Lower leg skin (tissue), 3 donors: ENCODE measurements around the gene CNTNAP3.
"Not testable (repeated sequence)": the region's sequence is repeated elsewhere in the genome, so short reads cannot be mapped to it uniquely, and the experiment has no call there.

Experiments used
- POLR2A ChIP-seq, 2 donors: fragments of 450-650 bp; IDR thresholded peaks; one replicate each; pipeline ENCODE4 v1.6.1; 2016 to 2017; ENCODE audit warnings: antibody characterized with exemption in 2 of 2, mild to moderate bottlenecking in 1 of 2, moderate library complexity in 1 of 2
- TF ChIP-seq, protein P1 (sequence below), 3 donors: fragments of 450-650 bp; IDR thresholded peaks; one replicate each; pipeline ENCODE4 v1.5.1; 2016; ENCODE audit warnings: antibody characterized with exemption in 3 of 3, mild to moderate bottlenecking in 3 of 3, moderate library complexity in 2 of 3

DNA sequence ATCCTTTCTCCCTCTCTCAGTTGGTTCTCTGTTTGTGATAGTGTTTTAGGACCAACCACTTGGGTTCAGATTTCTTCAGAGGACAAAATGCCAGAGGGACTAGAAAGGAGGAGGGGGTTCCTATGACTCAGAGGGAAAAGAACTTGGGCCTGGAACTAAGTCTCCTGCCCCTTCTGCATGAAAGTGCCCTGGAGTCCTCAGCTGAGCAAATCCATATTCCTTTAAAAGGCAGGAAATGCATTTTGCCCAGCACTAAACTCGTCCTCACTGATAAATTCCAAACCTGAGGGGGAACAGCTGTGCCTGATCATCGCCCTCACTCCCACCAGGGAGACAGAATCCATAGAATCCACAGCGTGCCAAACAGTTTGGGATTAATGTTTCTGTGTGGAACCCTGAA, 78.2 kb downstream of the CNTNAP3 start:
- TF ChIP-seq, protein P1, sequence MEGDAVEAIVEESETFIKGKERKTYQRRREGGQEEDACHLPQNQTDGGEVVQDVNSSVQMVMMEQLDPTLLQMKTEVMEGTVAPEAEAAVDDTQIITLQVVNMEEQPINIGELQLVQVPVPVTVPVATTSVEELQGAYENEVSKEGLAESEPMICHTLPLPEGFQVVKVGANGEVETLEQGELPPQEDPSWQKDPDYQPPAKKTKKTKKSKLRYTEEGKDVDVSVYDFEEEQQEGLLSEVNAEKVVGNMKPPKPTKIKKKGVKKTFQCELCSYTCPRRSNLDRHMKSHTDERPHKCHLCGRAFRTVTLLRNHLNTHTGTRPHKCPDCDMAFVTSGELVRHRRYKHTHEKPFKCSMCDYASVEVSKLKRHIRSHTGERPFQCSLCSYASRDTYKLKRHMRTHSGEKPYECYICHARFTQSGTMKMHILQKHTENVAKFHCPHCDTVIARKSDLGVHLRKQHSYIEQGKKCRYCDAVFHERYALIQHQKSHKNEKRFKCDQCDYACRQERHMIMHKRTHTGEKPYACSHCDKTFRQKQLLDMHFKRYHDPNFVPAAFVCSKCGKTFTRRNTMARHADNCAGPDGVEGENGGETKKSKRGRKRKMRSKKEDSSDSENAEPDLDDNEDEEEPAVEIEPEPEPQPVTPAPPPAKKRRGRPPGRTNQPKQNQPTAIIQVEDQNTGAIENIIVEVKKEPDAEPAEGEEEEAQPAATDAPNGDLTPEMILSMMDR (IDR thresholded peaks at IDR 0.05), result not testable (repeated sequence)
- TF ChIP-seq POLR2A (IDR thresholded peaks at IDR 0.05), result not testable (repeated sequence)
